IMR-90 (cell line): ENCODE measurements around the gene HCN3. TPM values are rescaled to one million over a fixed set of nuclear protein-coding genes. Genes with fewer than 3 reads are reported as not detected.
"Not testable (repeated sequence)": the region's sequence is repeated elsewhere in the genome, so short reads cannot be mapped to it uniquely, and the experiment has no call there.

ENCODE experiments used
- ATAC-seq: fragments of 200-7000 bp; cut with Tn5 transposase; 2 replicates; pipeline ENCODE4 v1.9.1; 2020; ENCODE audit warnings: low read depth, mild to moderate bottlenecking, moderate library complexity
- BruUV-seq: library from RNA; stranded (reverse); fragments of 400-500 nt; replicated peaks from 2 replicates; lab custom pipeline; 2021; lab: Mats Ljungman, UMichigan
- CTCF ChIA-PET: fragments of 300-600 bp; formaldehyde crosslinking; extraction: SDS; loops from one replicate; lab custom pipeline; 2021; ENCODE audit warnings: antibody characterized with exemption; lab: Yijun Ruan, JAX
- POLR2A ChIA-PET: fragments of 300-600 bp; sonication (Branson Sonifier 250); formaldehyde crosslinking; loops from one replicate; lab custom pipeline; 2022; ENCODE audit warnings: antibody characterized with exemption; ENCODE audit not compliant: unreplicated experiment; lab: Charles Lee
- DNase-seq: peaks from one replicate; pipeline ENCODE4 v3.0.0; 2013
- H2AFZ ChIP-seq: replicated peaks from 2 replicates; pipeline ENCODE3; 2013; ENCODE audit warnings: low read length, mild to moderate bottlenecking; ENCODE audit not compliant: poor library complexity
- H2AK5ac ChIP-seq: 2 replicates; pipeline ENCODE4 v1.6.1; 2013; ENCODE audit warnings: low read depth, low read length, inconsistent platforms
- H2AK9ac ChIP-seq: replicated peaks from 2 replicates; pipeline ENCODE3; 2013; ENCODE audit warnings: mild to moderate bottlenecking, low read depth, low read length, moderate library complexity; ENCODE audit not compliant: poor library complexity
- H2BK120ac ChIP-seq: 2 replicates; pipeline ENCODE4 v1.6.1; 2013; ENCODE audit warnings: low read depth, low read length, inconsistent platforms
- H2BK15ac ChIP-seq: 3 replicates; pipeline ENCODE4 v1.6.1; 2013; ENCODE audit warnings: low read depth, low read length, inconsistent platforms
- H2BK20ac ChIP-seq: 2 replicates; pipeline ENCODE4 v1.6.1; 2013; ENCODE audit warnings: low read depth, mild to moderate bottlenecking, inconsistent platforms, low read length, moderate library complexity
- H2BK5ac ChIP-seq: 2 replicates; pipeline ENCODE4 v1.6.1; 2013; ENCODE audit warnings: mild to moderate bottlenecking, low read depth, low read length, inconsistent platforms; ENCODE audit not compliant: poor library complexity, severe bottlenecking
- H3K14ac ChIP-seq: replicated peaks from 2 replicates; pipeline ENCODE4 v1.6.1; 2013; ENCODE audit warnings: low read depth, low read length, inconsistent platforms
- H3K18ac ChIP-seq: 2 replicates; pipeline ENCODE4 v1.6.1; 2013; ENCODE audit warnings: low read depth, low read length, control low read depth
- H3K23ac ChIP-seq: 2 replicates; pipeline ENCODE4 v1.6.1; 2013; ENCODE audit warnings: low read depth, low read length, inconsistent platforms
- H3K27ac ChIP-seq: 2 replicates; pipeline ENCODE4 v1.5.1; 2013; ENCODE audit warnings: mild to moderate bottlenecking, control low read depth, low read length; ENCODE audit not compliant: insufficient read depth
- H3K27me3 ChIP-seq: 2 replicates; pipeline ENCODE4 v1.6.1; 2013; ENCODE audit warnings: low read length; ENCODE audit not compliant: control insufficient read depth, insufficient read depth
- H3K36me3 ChIP-seq: 2 replicates; pipeline ENCODE4 v1.6.1; 2013; ENCODE audit warnings: low read length, mixed read lengths; ENCODE audit not compliant: control insufficient read depth, insufficient read depth
- H3K4ac ChIP-seq: 2 replicates; pipeline ENCODE4 v1.6.1; 2013; ENCODE audit warnings: low read depth, low read length, inconsistent platforms
- H3K4me1 ChIP-seq: 2 replicates; pipeline ENCODE4 v1.6.1; 2013; ENCODE audit warnings: low read length, mixed read lengths; ENCODE audit not compliant: control insufficient read depth, insufficient read depth
- H3K4me2 ChIP-seq: 2 replicates; pipeline ENCODE4 v1.6.1; 2013; ENCODE audit warnings: low read depth, mild to moderate bottlenecking, control low read depth, low read length, moderate library complexity
- H3K4me3 ChIP-seq: 2 replicates; pipeline ENCODE4 v1.5.1; 2013; ENCODE audit warnings: low read depth, mild to moderate bottlenecking, control low read depth, low read length, moderate library complexity; ENCODE audit not compliant: insufficient read depth
- H3K56ac ChIP-seq: 2 replicates; pipeline ENCODE4 v1.6.1; 2013; ENCODE audit warnings: low read length, inconsistent platforms; ENCODE audit not compliant: insufficient read depth; ENCODE audit errors: extremely low read depth
- H3K79me1 ChIP-seq, 2 experiments: 2 replicates each; pipeline ENCODE4 v1.6.1; 2013; ENCODE audit warnings: low read length in 2 of 2, inconsistent platforms in 1 of 2, low read depth in 1 of 2
- H3K9ac ChIP-seq: 2 replicates; pipeline ENCODE4 v1.6.1; 2013; ENCODE audit warnings: low read depth, low read length, control low read depth
- H3K9me1 ChIP-seq: 2 replicates; pipeline ENCODE4 v1.6.1; 2013; ENCODE audit warnings: low read length, inconsistent platforms; ENCODE audit not compliant: insufficient read depth
- H3K9me3 ChIP-seq: 2 replicates; pipeline ENCODE4 v1.6.1; 2013; ENCODE audit warnings: low read length; ENCODE audit not compliant: control insufficient read depth, insufficient read depth
- H4K20me1 ChIP-seq: 2 replicates; pipeline ENCODE4 v1.6.1; 2013; ENCODE audit warnings: low read length, inconsistent platforms; ENCODE audit not compliant: insufficient read depth
- H4K5ac ChIP-seq: 2 replicates; pipeline ENCODE4 v1.6.1; 2013; ENCODE audit warnings: mild to moderate bottlenecking, low read depth, low read length, control low read depth
- H4K8ac ChIP-seq, 2 experiments: 2 replicates each; pipeline ENCODE4 v1.6.1; 2013; ENCODE audit warnings: low read depth in 2 of 2, low read length in 2 of 2, control low read depth in 1 of 2, inconsistent platforms in 1 of 2
- H4K91ac ChIP-seq: 2 replicates; pipeline ENCODE4 v1.6.1; 2013; ENCODE audit warnings: low read depth, low read length, inconsistent platforms; ENCODE audit not compliant: insufficient read depth
- CHD1 ChIP-seq: IDR thresholded peaks from 2 replicates; pipeline ENCODE4 v1.6.1; 2012; ENCODE audit warnings: low read depth, low read length, improper control_type of control experiment
- MAZ ChIP-seq: IDR thresholded peaks from 2 replicates; pipeline ENCODE4 v1.6.1; 2012; ENCODE audit warnings: low read depth, mild to moderate bottlenecking, low read length, improper control_type of control experiment, moderate library complexity, borderline replicate concordance
- MXI1 ChIP-seq: IDR thresholded peaks from 2 replicates; pipeline ENCODE4 v1.6.1; 2012; ENCODE audit warnings: low read depth, mild to moderate bottlenecking, low read length, moderate library complexity, borderline replicate concordance
- NFE2L2 ChIP-seq: fragments of 150-350 bp; IDR thresholded peaks from 2 replicates; pipeline ENCODE4 v1.6.1; 2016; ENCODE audit warnings: low read depth, mild to moderate bottlenecking, low read length
- POLR2A ChIP-seq: IDR thresholded peaks from 2 replicates; pipeline ENCODE4 v1.6.1; 2012; ENCODE audit warnings: mild to moderate bottlenecking, low read depth, low read length
- SMC3 ChIP-seq: fragments of 150-350 bp; IDR thresholded peaks from 2 replicates; pipeline ENCODE4 v1.6.1; 2016; ENCODE audit warnings: low read depth, mild to moderate bottlenecking, antibody characterized with exemption, low read length, moderate library complexity
- WGBS, 2 experiments: methylation state at CpG; one replicate each; pipeline versions ENCODE4 v1.1.5 to v1.1.7; 2013; ENCODE audit warnings: missing lambda C conversion rate in 2 of 2; ENCODE audit not compliant: insufficient read length in 1 of 2; ENCODE audit errors: extremely low coverage in 2 of 2; 5-methylcytosine and 5-hydroxymethylcytosine counted together
- dilution Hi-C: fragments of 300-500 bp; cut with HindIII; formaldehyde crosslinking; loops from one replicate; pipeline ENCODE4 v1.14.3; 2018; ENCODE audit warnings: low sequenced_read_pairs; ENCODE audit not compliant: unreplicated experiment
- in situ Hi-C: fragments of 300-500 bp; cut with MboI; formaldehyde crosslinking; loops from 3 replicates; pipeline ENCODE4 v1.14.3; 2019; ENCODE audit warnings: low sequenced_read_pairs, inconsistent platforms, mixed read lengths
- intact Hi-C: fragments of 100-400 bp; cut with micrococcal nuclease; formaldehyde crosslinking; loops from 2 replicates; pipeline ENCODE4 v1.10.0; 2022
- polyA plus RNA-seq, 3 experiments: library from polyadenylated mRNA; depleted of rRNA; stranded (reverse); fragments of >200 nt; gene quantifications; 2 replicates each; pipeline ENCODE4 v1.2.3, GENCODE V29; 2012; ENCODE audit warnings: low replicate concordance in 1 of 3
- total RNA-seq: library from RNA; depleted of rRNA; stranded (reverse); fragments of >200 nt; gene quantifications from 2 replicates; pipeline ENCODE4 v1.2.3, GENCODE V29; 2012

The HCN3 gene
- total and polyA plus RNA-seq, 2 of the 4 experiments (the other 2 are of a cell fraction): 0.36 to 2.7 TPM

- TF ChIP-seq MAZ (no peak), CHD1 (no peak), SMC3 (no peak), MXI1 (no peak), POLR2A (no peak), NFE2L2 (no peak)
Measured at GRCh38 chr1:155228096-155228427, 49.2 kb upstream of the HCN3 start (continued).

GRCh38 chr1:155231302-155231701 is 46.0 kb upstream of the HCN3 start:
- H3K9ac ChIP-seq, H3K9me1 ChIP-seq, H3K4me3 ChIP-seq, CTCF ChIA-PET, H2BK5ac ChIP-seq, BruUV-seq, H3K4me1 ChIP-seq, H2AFZ ChIP-seq, H3K18ac ChIP-seq, H3K27ac ChIP-seq, H3K4me2 ChIP-seq, H3K27me3 ChIP-seq, H3K23ac ChIP-seq, H4K20me1 ChIP-seq, intact Hi-C loops, H3K36me3 ChIP-seq, DNase-seq, ATAC-seq, H3K56ac ChIP-seq, H3K9me3 ChIP-seq, H2BK15ac ChIP-seq, dilution Hi-C loops, H4K91ac ChIP-seq, H2AK9ac ChIP-seq, in situ Hi-C loops, H4K5ac ChIP-seq, POLR2A ChIA-PET: not testable (repeated sequence)
- peak overlapping the region; percentile 49; the same call in 1 of the 2 replicates for H2AK5ac ChIP-seq
- peaks cover 2 to 14% of the 10 kb centered on the region in 2 experiments; a peak in 3 of 4 replicates for H3K79me1 ChIP-seq
- 0 out of 2 replicates have a peak overlapping the region, but pooled peaks have one; percentile 2 for H3K14ac ChIP-seq
- H2BK20ac ChIP-seq: peak overlapping the region; percentile 10; the same call in 1 of the 2 replicates
- H2BK120ac ChIP-seq: peak overlapping the region; percentile 34; the same call in 1 of the 2 replicates
- H3K4ac ChIP-seq: peak overlapping the region; percentile 46; the same call in 1 of the 2 replicates
- H4K8ac ChIP-seq: 0 out of 4 replicates have a peak overlapping the region, but pooled peaks of 1 of the 2 experiments have one; percentile 23
- no CpG with 5 or more reads among the region's 3 CpGs for WGBS, 2 experiments
